ENCODE measurements around the gene GAS2. TPM values are rescaled to one million over a fixed set of nuclear protein-coding genes. Genes with fewer than 3 reads are reported as not detected.
A peak's percentile ranks its signal among the peaks of the same experiment; 100 is the strongest.

The GAS2 gene
- total RNA-seq, 1 experiment from 2014 or later: 1.1 TPM

- no peak for DNase-seq (ENCODE audit: low read depth)
These were observed 58.7 kb downstream of the GAS2 start for GRCh38 chr11:22725079-22725478.

- DNase-seq (ENCODE audit: low read depth): no peak
These were observed 62.4 kb downstream of the GAS2 start for GRCh38 chr11:22728600-22729389.

- no peak for DNase-seq (ENCODE audit: low read depth)
These were observed 63.9 kb downstream of the GAS2 start for GRCh38 chr11:22730319-22730718.

- no peak for DNase-seq (ENCODE audit: low read depth)
These were observed 66.2 kb downstream of the GAS2 start for GRCh38 chr11:22732588-22732987.

GRCh38 chr11:22733475-22734248 lies 67.3 kb downstream of the GAS2 start:
- no peak for DNase-seq (ENCODE audit: low read depth)

- DNase-seq (ENCODE audit: low read depth): no peak
These were observed 68.4 kb downstream of the GAS2 start for GRCh38 chr11:22734628-22735345.

- DNase-seq (ENCODE audit: low read depth): no peak
These were observed 75.8 kb downstream of the GAS2 start for GRCh38 chr11:22742157-22742613.

GRCh38 chr11:22749536-22749935 lies 83.1 kb downstream of the GAS2 start:
- DNase-seq (ENCODE audit: low read depth): no peak

- no peak for DNase-seq (ENCODE audit: low read depth)
These were observed 86.5 kb downstream of the GAS2 start for GRCh38 chr11:22752908-22753310.

- DNase-seq (ENCODE audit: low read depth): no peak
These were observed 87.0 kb downstream of the GAS2 start for GRCh38 chr11:22753416-22753815.

GRCh38 chr11:22761066-22761465 lies 94.7 kb downstream of the GAS2 start:
- DNase-seq (ENCODE audit: low read depth): no peak

GRCh38 chr11:22763166-22763565 lies 96.8 kb downstream of the GAS2 start:
- no peak for DNase-seq (ENCODE audit: low read depth)

GRCh38 chr11:22764735-22765134 lies 98.3 kb downstream of the GAS2 start:
- DNase-seq (ENCODE audit: low read depth): no peak

GRCh38 chr11:22768281-22768680 lies 101.9 kb downstream of the GAS2 start:
- DNase-seq (ENCODE audit: low read depth): no peak

GRCh38 chr11:22769081-22769480 lies 102.7 kb downstream of the GAS2 start:
- no peak for DNase-seq (ENCODE audit: low read depth)

GRCh38 chr11:22774716-22775115 lies 108.3 kb downstream of the GAS2 start:
- no peak for DNase-seq (ENCODE audit: low read depth)

GRCh38 chr11:22775248-22775647 lies 108.8 kb downstream of the GAS2 start:
- DNase-seq (ENCODE audit: low read depth): no peak

GRCh38 chr11:22778642-22779041 lies 112.2 kb downstream of the GAS2 start:
- DNase-seq (ENCODE audit: low read depth): peak; percentile 3

GRCh38 chr11:22779850-22780249 lies 113.4 kb downstream of the GAS2 start:
- no peak for DNase-seq (ENCODE audit: low read depth)

- DNase-seq (ENCODE audit: low read depth): no peak
These were observed 114.7 kb downstream of the GAS2 start for GRCh38 chr11:22780952-22781593.

- no peak for DNase-seq (ENCODE audit: low read depth)
These were observed 118.8 kb downstream of the GAS2 start for GRCh38 chr11:22785251-22785650.

GRCh38 chr11:22786475-22786874 lies 120.1 kb downstream of the GAS2 start:
- DNase-seq (ENCODE audit: low read depth): no peak
